IPS DF 6.9 (cell line): ENCODE data around the gene TTPAL.

ENCODE experiments used
- DNase-seq: peaks from one replicate; pipeline ENCODE4 v3.0.0-alpha.2; 2013; ENCODE audit warnings: low read depth, low spot score
- H3K27ac ChIP-seq: one replicate; pipeline ENCODE4 v1.5.1; 2013; ENCODE audit warnings: low read length, control low read depth
- H3K27me3 ChIP-seq: 2 replicates; pipeline ENCODE4 v1.6.1; 2013; ENCODE audit warnings: mild to moderate bottlenecking, low read length; ENCODE audit not compliant: control insufficient read depth, insufficient read depth
- H3K36me3 ChIP-seq: 2 replicates; pipeline ENCODE4 v1.6.1; 2013; ENCODE audit warnings: low read length; ENCODE audit not compliant: control insufficient read depth, insufficient read depth
- H3K4me1 ChIP-seq: 2 replicates; pipeline ENCODE4 v1.6.1; 2013; ENCODE audit warnings: low read length; ENCODE audit not compliant: control insufficient read depth, insufficient read depth
- H3K4me3 ChIP-seq: 2 replicates; pipeline ENCODE4 v1.5.1; 2013; ENCODE audit warnings: mild to moderate bottlenecking, low read length
- H3K9me3 ChIP-seq: 2 replicates; pipeline ENCODE4 v1.6.1; 2013; ENCODE audit warnings: low read length, inconsistent platforms; ENCODE audit not compliant: control insufficient read depth, insufficient read depth
- WGBS: extraction: QIAGEN DNeasy Blood & Tissue Kit; methylation state at CpG from one replicate; pipeline ENCODE4 v1.1.7; 2013; ENCODE audit warnings: mixed read lengths, missing lambda C conversion rate; ENCODE audit not compliant: insufficient read length, insufficient coverage; 5-methylcytosine and 5-hydroxymethylcytosine counted together

TTPAL gene

DNA sequence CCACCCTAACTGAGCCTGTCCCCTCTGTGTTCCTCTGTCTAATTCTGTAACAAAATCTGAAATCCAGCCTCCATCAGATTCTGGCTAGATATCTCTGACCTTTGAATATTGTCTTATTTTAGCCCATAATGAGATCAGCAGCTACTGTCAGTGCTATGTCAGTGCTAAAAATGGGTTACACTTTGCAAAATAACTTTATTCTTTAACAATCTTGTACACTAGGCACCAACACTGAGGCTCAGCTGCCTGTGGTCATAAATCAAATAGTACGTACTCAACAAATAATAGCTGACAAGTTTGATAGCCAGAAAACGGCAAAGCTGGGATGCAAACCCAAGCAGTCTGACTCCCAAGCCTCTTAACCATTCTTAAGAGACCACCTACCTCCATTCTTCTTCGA is 22.1 kb downstream of the TTPAL start:
- no peak overlapping the region for H3K27ac ChIP-seq
- no peak for DNase-seq
- no peaks in the 10 kb centered on the region for H3K27me3 ChIP-seq
- no peak overlapping the region for H3K4me3 ChIP-seq
- no peaks in the 10 kb centered on the region for H3K9me3 ChIP-seq
- no CpG with 5 or more reads among the region's 3 CpGs for WGBS
- peaks cover 6% of the 10 kb centered on the region; the same call in 1 of the 2 replicates for H3K36me3 ChIP-seq
- no peaks in the 10 kb centered on the region for H3K4me1 ChIP-seq

DNA sequence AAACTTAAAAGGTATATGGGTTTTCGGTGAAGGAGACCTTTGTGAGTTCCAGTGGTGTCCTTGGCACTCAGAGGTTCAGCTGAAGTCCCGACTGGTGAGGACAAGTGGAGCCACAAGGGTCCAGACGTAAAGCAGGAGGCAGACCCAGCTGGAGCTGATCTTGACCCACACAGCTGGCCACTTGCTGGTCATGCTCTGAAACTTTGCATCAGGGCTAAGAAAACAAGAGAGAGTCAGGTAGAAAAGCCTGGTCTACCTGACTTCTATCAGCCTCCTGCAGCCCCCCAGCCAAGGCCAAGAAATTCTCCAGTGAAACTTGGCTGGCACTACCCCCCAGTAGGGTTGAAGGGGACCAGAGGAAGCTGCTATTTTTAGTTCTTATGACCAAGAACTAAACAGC is 24.5 kb downstream of the TTPAL start:
- DNase-seq, result no peak
- Histone ChIP-seq H3K4me1 (no peaks in the 10 kb centered on the region), H3K27ac (no peak overlapping the region), H3K27me3 (no peaks in the 10 kb centered on the region), H3K4me3 (no peak overlapping the region), H3K36me3 (peaks cover 6% of the 10 kb centered on the region; the same call in 1 of the 2 replicates), H3K9me3 (no peaks in the 10 kb centered on the region)
- WGBS, result no CpG with 5 or more reads among the region's 3 CpGs

DNA sequence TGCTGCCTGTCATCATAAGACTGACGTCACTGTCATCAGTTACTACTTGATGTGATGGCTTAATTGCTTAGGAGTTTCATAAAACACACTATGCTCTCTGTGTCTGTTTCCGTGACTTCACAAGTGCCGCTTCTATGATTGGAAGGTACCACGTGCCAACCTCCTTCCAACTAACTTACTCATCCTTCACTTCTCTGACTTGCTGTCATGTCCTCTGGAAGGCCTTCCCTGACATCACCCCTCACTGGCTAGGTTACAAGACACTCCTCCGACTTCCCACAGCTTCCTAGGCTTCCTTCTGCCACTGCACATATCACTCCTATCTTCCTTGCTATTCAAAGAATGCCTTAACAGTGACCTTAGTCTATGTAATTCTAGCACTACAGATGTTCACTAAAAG is 25.8 kb downstream of the TTPAL start:
- Histone ChIP-seq H3K27me3 (no peaks in the 10 kb centered on the region), H3K4me3 (no peak overlapping the region), H3K36me3 (peaks cover 6% of the 10 kb centered on the region; the same call in 1 of the 2 replicates), H3K9me3 (no peaks in the 10 kb centered on the region), H3K27ac (no peak overlapping the region), H3K4me1 (no peaks in the 10 kb centered on the region)
- no CpG with 5 or more reads among the region's 5 CpGs for WGBS
- DNase-seq, result no peak

DNA sequence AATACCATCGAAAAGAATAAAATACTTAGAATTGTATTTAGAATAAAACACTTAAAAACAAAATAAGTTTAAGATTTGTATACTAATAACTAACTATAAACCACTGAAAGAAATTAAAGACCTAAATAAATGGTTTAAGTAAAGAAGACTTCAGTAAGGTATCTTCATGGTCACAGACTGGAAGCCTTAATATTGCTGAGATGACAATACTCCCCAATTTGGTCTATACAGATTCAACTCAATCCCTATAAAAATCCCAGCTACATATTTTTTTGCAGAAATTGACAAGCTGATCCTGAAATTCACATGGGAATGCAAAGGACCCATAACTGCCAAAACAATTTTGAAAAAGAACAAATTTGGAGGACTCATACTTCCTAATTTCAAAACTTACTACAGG is 27.3 kb downstream of the TTPAL start:
- 100% methylated on average over 1 of the region's 1 CpG for WGBS
- Histone ChIP-seq H3K27ac (no peak overlapping the region), H3K4me3 (no peak overlapping the region), H3K4me1 (no peaks in the 10 kb centered on the region), H3K9me3 (no peaks in the 10 kb centered on the region), H3K36me3 (peaks cover 9% of the 10 kb centered on the region; the same call in 1 of the 2 replicates), H3K27me3 (no peaks in the 10 kb centered on the region)
- no peak for DNase-seq

DNA sequence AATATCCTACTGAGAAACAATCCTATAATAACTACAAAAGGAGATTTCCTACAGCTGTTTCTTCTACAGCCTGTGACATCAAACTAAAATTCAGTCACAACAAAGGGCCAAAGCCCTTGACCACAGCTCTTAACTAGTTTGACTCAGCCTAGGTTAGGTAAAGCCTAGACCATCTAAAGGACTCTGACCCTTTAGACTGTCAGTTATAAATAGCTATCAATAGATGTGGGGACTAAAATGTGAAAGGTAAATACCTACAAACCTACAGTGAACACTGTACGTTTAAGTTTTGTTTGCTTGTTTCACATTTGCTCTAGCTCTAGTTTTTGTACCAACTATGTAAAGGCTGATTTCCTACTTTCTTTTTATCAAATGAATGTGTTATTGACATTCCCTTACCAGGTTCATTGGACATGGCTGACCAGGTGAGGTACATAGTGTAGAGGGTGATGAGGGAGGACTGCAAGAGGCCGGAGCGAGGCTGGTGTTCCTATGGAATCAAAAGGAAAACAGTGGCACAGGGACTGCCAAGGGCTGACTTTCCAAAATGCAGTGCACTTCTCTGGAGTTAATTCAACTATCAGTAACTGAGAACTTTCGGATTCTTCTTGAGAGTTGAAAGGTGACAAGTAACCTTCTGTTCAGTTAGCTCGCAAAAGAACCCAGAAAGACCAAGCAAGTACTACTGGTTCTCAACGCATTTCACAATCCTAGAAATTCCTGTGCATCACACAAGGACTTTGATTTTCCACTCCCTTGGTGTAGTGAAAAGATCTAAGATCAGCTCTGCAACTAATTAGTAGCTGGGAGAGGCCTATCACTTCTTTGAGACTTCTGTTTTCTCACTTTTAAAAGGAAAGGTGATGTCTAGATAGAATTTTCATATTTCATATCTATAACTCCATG is 29.0 kb downstream of the TTPAL start:
- Histone ChIP-seq H3K36me3 (peaks cover 11% of the 10 kb centered on the region; the same call in 1 of the 2 replicates), H3K9me3 (no peaks in the 10 kb centered on the region), H3K27me3 (no peaks in the 10 kb centered on the region), H3K4me3 (no peak overlapping the region), H3K4me1 (no peaks in the 10 kb centered on the region), H3K27ac (no peak overlapping the region)
- no CpG with 5 or more reads among the region's 6 CpGs for WGBS
- DNase-seq, result no peak

DNA sequence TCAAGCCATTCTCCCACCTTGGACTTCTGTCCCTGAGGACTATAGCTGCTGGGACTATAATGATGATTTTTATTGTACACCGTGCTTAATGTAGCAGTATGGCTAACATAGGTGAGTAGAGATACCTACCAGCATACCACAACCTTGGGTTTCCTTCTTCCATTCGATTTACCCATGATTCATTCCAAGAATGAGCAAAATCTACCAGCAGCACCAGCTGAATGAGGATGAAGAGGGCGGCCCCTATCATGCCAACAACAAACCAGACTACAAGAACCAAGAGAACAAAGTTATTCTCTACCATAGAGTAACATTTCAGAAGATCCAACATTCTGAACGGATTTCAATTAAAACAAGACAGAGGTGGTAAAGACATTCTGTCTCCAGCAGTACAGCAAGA is 34.1 kb downstream of the TTPAL start:
- Histone ChIP-seq H3K4me1 (no peaks in the 10 kb centered on the region), H3K36me3 (peaks cover 8% of the 10 kb centered on the region; the same call in 1 of the 2 replicates), H3K9me3 (no peaks in the 10 kb centered on the region), H3K27me3 (no peaks in the 10 kb centered on the region), H3K4me3 (no peak overlapping the region), H3K27ac (no peak overlapping the region)
- WGBS, result no CpG with 5 or more reads among the region's 4 CpGs
- no peak for DNase-seq

DNA sequence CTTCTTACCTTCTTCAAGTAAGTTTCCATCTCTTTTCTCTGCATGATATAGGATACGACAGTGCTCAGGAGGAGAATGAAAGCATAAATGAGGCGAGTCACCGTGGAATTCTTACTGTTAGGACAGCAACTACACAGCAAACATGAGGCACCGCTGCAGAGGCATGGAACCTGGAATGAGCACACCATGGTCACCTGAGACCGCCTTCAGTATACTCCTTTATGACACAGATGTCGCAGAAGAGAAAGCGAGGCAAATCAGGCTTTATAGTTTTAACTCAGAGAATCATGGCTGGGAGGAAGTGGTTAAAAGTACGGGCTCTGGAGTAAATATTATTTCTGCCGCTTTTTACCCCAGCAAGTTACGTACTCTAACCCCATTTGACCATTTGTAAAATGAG is 38.2 kb downstream of the TTPAL start:
- Histone ChIP-seq H3K27ac (no peak overlapping the region), H3K9me3 (no peaks in the 10 kb centered on the region), H3K27me3 (no peaks in the 10 kb centered on the region), H3K4me1 (no peaks in the 10 kb centered on the region), H3K4me3 (no peak overlapping the region), H3K36me3 (peaks cover 4% of the 10 kb centered on the region; the same call in 1 of the 2 replicates)
- WGBS, result no CpG with 5 or more reads among the region's 10 CpGs
- no peak for DNase-seq

DNA sequence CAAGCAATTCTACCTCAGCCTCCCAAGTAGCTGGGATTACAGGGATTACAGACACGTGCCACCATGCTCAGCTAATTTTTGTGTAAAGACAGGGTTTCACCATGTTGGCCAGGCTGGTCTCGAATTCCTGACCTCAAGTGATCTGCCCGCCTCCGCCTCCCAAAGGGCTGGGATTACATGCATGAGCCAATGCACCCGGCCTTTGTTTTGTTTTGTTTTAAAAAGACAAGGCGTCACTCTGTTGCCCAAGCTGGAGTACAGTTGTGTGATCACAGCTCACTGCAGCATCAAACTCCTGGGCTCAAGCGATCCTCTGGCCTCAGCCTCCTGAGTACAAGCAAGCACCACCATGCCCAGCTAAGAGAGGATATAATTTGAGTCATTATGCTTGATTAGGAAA is 40.8 kb downstream of the TTPAL start:
- Histone ChIP-seq H3K36me3 (no peaks in the 10 kb centered on the region), H3K9me3 (no peaks in the 10 kb centered on the region), H3K4me1 (no peaks in the 10 kb centered on the region), H3K27me3 (no peaks in the 10 kb centered on the region), H3K4me3 (no peak overlapping the region), H3K27ac (no peak overlapping the region)
- WGBS, result no CpG with 5 or more reads among the region's 7 CpGs
- no peak for DNase-seq

DNA sequence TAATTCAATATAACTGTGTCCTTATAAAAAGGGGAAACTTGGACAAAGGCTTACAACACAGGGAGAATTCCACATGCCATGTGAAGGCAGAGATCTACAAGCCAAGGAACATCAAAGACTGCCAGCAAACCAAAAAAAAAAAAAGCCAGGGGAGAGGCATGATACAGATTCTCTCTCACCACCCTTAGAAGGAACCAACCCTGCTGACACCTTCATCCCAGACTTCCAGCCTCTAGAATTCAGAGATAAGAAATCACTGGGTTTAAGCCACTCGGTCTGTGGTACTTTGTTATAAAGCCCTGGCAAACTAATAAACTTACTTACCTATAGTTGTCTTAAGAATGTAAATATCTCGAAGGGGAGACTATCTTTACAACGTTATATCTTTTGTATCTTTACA is 41.8 kb downstream of the TTPAL start:
- H3K9me3 ChIP-seq, result no peaks in the 10 kb centered on the region
- H3K27ac ChIP-seq, result no peak overlapping the region
- no CpG with 5 or more reads among the region's 3 CpGs for WGBS

DNA sequence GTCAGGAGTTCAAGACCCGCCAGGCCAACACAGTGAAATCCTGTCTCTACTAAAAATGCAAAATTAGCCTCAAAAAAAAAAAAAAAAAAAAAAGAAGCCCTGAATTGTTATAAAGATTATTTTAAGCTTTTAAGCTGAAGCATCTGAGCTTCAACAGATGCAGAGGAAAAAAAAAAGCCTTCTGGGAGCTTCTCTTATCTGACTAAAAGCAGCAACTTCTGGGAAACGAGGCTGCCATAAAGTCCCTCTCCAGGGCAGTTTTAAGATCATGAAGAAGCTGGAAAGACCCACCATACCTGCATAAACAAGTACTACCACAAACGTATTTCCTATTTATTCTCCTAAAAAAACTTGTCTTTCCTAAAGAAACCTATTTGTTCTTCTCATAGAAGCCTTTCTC is 42.6 kb downstream of the TTPAL start:
- Histone ChIP-seq H3K9me3 (no peaks in the 10 kb centered on the region), H3K27me3 (no peaks in the 10 kb centered on the region), H3K4me3 (no peak overlapping the region), H3K27ac (no peak overlapping the region), H3K36me3 (no peaks in the 10 kb centered on the region), H3K4me1 (no peaks in the 10 kb centered on the region)
- DNase-seq, result no peak
- WGBS, result 100% methylated on average over 1 of the region's 3 CpGs

More for the DNA sequence above, 41.8 kb downstream of the TTPAL start:
- no peak overlapping the region for H3K4me3 ChIP-seq
- H3K27me3 ChIP-seq, result no peaks in the 10 kb centered on the region
- H3K36me3 ChIP-seq, result no peaks in the 10 kb centered on the region
- H3K4me1 ChIP-seq, result no peaks in the 10 kb centered on the region
- DNase-seq, result no peak

DNA sequence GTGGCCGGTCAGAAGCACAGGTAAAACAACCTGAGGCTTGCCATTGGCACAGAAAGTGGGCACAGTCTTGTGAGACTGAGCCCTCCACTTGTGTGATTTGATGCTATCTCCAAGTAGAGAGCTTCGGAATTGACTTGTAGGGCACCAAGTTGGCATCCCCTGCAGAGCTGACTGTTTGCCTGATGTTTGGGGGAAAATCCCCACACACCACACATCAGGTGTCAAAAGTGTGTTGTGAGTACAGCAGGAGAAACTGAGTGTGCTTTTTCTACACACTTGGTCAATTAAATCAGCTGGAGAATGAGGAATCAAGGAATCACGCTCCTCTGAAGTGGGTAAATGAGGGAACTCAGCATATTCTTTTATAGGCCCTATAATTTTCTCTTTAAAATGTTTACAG is 45.2 kb downstream of the TTPAL start:
- no peak overlapping the region for H3K4me3 ChIP-seq
- WGBS, result no CpG with 5 or more reads among the region's 3 CpGs
- no peaks in the 10 kb centered on the region for H3K27me3 ChIP-seq
- no peak for DNase-seq
- no peaks in the 10 kb centered on the region for H3K36me3 ChIP-seq
- H3K9me3 ChIP-seq, result no peaks in the 10 kb centered on the region
- peaks cover 3% of the 10 kb centered on the region for H3K4me1 ChIP-seq
- H3K27ac ChIP-seq, result no peak overlapping the region
